ENCODE results near the gene ONECUT1.

Gene ONECUT1

GRCh38 chr15:52802110-52802509 is 12.0 kb upstream of the ONECUT1 start:
- in situ Hi-C loops (cut with MboI; ENCODE audit: low sequenced_read_pairs), result no loop called here
- Histone ChIP-seq H3K9me3 (no peaks in the 10 kb centered on the region), H3K4me1 (peaks cover 4% of the 10 kb centered on the region; the same call in 1 of the 2 replicates), H3K4me3 (no peak overlapping the region), H3K36me3 (replicated peaks) (no peaks in the 10 kb centered on the region), H3K27me3 (ENCODE audit: low read depth) (peaks cover 11% of the 10 kb centered on the region)
- no peak for DNase-seq (ENCODE audit: low spot score in 2 of 2)

- Histone ChIP-seq H3K9me3 (no peaks in the 10 kb centered on the region), H3K27me3 (ENCODE audit: low read depth) (peaks cover 15% of the 10 kb centered on the region), H3K4me1 (peaks cover 4% of the 10 kb centered on the region; the same call in 1 of the 2 replicates), H3K36me3 (replicated peaks) (no peaks in the 10 kb centered on the region), H3K4me3 (no peak overlapping the region)
- no peak for DNase-seq (ENCODE audit: low spot score in 2 of 2)
- in situ Hi-C loops (cut with MboI; ENCODE audit: low sequenced_read_pairs), result no loop called here
Measured at GRCh38 chr15:52801748-52802085, 11.6 kb upstream of the ONECUT1 start.

- H3K4me3 ChIP-seq, result no peak overlapping the region
- DNase-seq (ENCODE audit: low spot score in 2 of 2), result no peak
- H3K27me3 ChIP-seq (ENCODE audit: low read depth), result peaks cover 15% of the 10 kb centered on the region
- H3K9me3 ChIP-seq, result no peaks in the 10 kb centered on the region
- H3K36me3 ChIP-seq (replicated peaks), result no peaks in the 10 kb centered on the region
- in situ Hi-C loops (cut with MboI; ENCODE audit: low sequenced_read_pairs), result no loop called here
- peaks cover 4% of the 10 kb centered on the region; the same call in 1 of the 2 replicates for H3K4me1 ChIP-seq
Measured at GRCh38 chr15:52800828-52801747, 11.0 kb upstream of the ONECUT1 start.

GRCh38 chr15:52799145-52799811 is 9.1 kb upstream of the ONECUT1 start:
- Histone ChIP-seq H3K36me3 (replicated peaks) (no peaks in the 10 kb centered on the region), H3K27me3 (ENCODE audit: low read depth) (peaks cover 15% of the 10 kb centered on the region), H3K4me3 (no peak overlapping the region), H3K4me1 (peaks cover 4% of the 10 kb centered on the region; the same call in 1 of the 2 replicates), H3K9me3 (no peaks in the 10 kb centered on the region)
- DNase-seq (ENCODE audit: low spot score in 2 of 2), result no peak
- in situ Hi-C loops (cut with MboI; ENCODE audit: low sequenced_read_pairs), result loop anchor here (25.0 kb wide), 1 partner anchor 263 kb away; no protein-coding TSS in a partner anchor

- H3K4me1 ChIP-seq, result peaks cover 4% of the 10 kb centered on the region; the same call in 1 of the 2 replicates
- DNase-seq (ENCODE audit: low spot score in 2 of 2), result no peak
- no peaks in the 10 kb centered on the region for H3K36me3 ChIP-seq (replicated peaks)
- in situ Hi-C loops (cut with MboI; ENCODE audit: low sequenced_read_pairs), result loop anchor here (25.0 kb wide), 1 partner anchor 264 kb away; no protein-coding TSS in a partner anchor
- H3K9me3 ChIP-seq, result no peaks in the 10 kb centered on the region
- no peak overlapping the region for H3K4me3 ChIP-seq
- peaks cover 15% of the 10 kb centered on the region for H3K27me3 ChIP-seq (ENCODE audit: low read depth)
Measured at GRCh38 chr15:52798529-52799101, 8.5 kb upstream of the ONECUT1 start.

GRCh38 chr15:52797625-52798501 is 7.7 kb upstream of the ONECUT1 start:
- Histone ChIP-seq H3K4me1 (peaks cover 4% of the 10 kb centered on the region; the same call in 1 of the 2 replicates), H3K36me3 (replicated peaks) (no peaks in the 10 kb centered on the region), H3K27me3 (ENCODE audit: low read depth) (peaks cover 15% of the 10 kb centered on the region), H3K4me3 (no peak overlapping the region), H3K9me3 (no peaks in the 10 kb centered on the region)
- in situ Hi-C loops (cut with MboI; ENCODE audit: low sequenced_read_pairs), result loop anchor here (25.0 kb wide), 1 partner anchor 264 kb away; no protein-coding TSS in a partner anchor
- no peak for DNase-seq (ENCODE audit: low spot score in 2 of 2)

GRCh38 chr15:52796753-52797520 is 6.8 kb upstream of the ONECUT1 start:
- no peaks in the 10 kb centered on the region for H3K9me3 ChIP-seq
- no peak for DNase-seq (ENCODE audit: low spot score in 2 of 2)
- no peak overlapping the region for H3K4me3 ChIP-seq
- in situ Hi-C loops (cut with MboI; ENCODE audit: low sequenced_read_pairs), result loop anchor here (25.0 kb wide), 1 partner anchor 265 kb away; no protein-coding TSS in a partner anchor
- H3K4me1 ChIP-seq, result peaks cover 4% of the 10 kb centered on the region; the same call in 1 of the 2 replicates
- no peaks in the 10 kb centered on the region for H3K36me3 ChIP-seq (replicated peaks)
- H3K27me3 ChIP-seq (ENCODE audit: low read depth), result peaks cover 15% of the 10 kb centered on the region

- Histone ChIP-seq H3K36me3 (replicated peaks) (no peaks in the 10 kb centered on the region), H3K27me3 (ENCODE audit: low read depth) (peaks cover 15% of the 10 kb centered on the region), H3K9me3 (no peaks in the 10 kb centered on the region), H3K4me1 (peaks cover 4% of the 10 kb centered on the region; the same call in 1 of the 2 replicates), H3K4me3 (no peak overlapping the region)
- no peak for DNase-seq (ENCODE audit: low spot score in 2 of 2)
- in situ Hi-C loops (cut with MboI; ENCODE audit: low sequenced_read_pairs), result loop anchor here (25.0 kb wide), 1 partner anchor 266 kb away; no protein-coding TSS in a partner anchor
Measured at GRCh38 chr15:52796228-52796521, 6.0 kb upstream of the ONECUT1 start.

- no peaks in the 10 kb centered on the region for H3K9me3 ChIP-seq
- no peaks in the 10 kb centered on the region for H3K36me3 ChIP-seq (replicated peaks)
- no peak for DNase-seq (ENCODE audit: low spot score in 2 of 2)
- peaks cover 15% of the 10 kb centered on the region for H3K27me3 ChIP-seq (ENCODE audit: low read depth)
- in situ Hi-C loops (cut with MboI; ENCODE audit: low sequenced_read_pairs), result loop anchor here (25.0 kb wide), 1 partner anchor 267 kb away; no protein-coding TSS in a partner anchor
- H3K4me3 ChIP-seq, result no peak overlapping the region
- H3K4me1 ChIP-seq, result peaks cover 4% of the 10 kb centered on the region; the same call in 1 of the 2 replicates
Measured at GRCh38 chr15:52795464-52796227, 5.5 kb upstream of the ONECUT1 start.

- H3K27me3 ChIP-seq (ENCODE audit: low read depth), result peaks cover 15% of the 10 kb centered on the region
- peaks cover 4% of the 10 kb centered on the region; the same call in 1 of the 2 replicates for H3K4me1 ChIP-seq
- H3K9me3 ChIP-seq, result no peaks in the 10 kb centered on the region
- no peaks in the 10 kb centered on the region for H3K36me3 ChIP-seq (replicated peaks)
- H3K4me3 ChIP-seq, result no peak overlapping the region
- in situ Hi-C loops (cut with MboI; ENCODE audit: low sequenced_read_pairs), result loop anchor here (25.0 kb wide), 1 partner anchor 267 kb away; no protein-coding TSS in a partner anchor
- no peak for DNase-seq (ENCODE audit: low spot score in 2 of 2)
Measured at GRCh38 chr15:52794665-52795463, 4.7 kb upstream of the ONECUT1 start.

GRCh38 chr15:52791776-52792175 is 1.6 kb upstream of the ONECUT1 start:
- Histone ChIP-seq H3K36me3 (replicated peaks) (no peaks in the 10 kb centered on the region), H3K4me3 (no peak overlapping the region), H3K9me3 (no peaks in the 10 kb centered on the region; the same call in 1 of the 2 replicates), H3K27me3 (ENCODE audit: low read depth) (peaks cover 23% of the 10 kb centered on the region), H3K4me1 (no peaks in the 10 kb centered on the region)
- DNase-seq (ENCODE audit: low spot score in 2 of 2), result no peak
- in situ Hi-C loops (cut with MboI; ENCODE audit: low sequenced_read_pairs), result loop anchor here (25.0 kb wide), 1 partner anchor 271 kb away; no protein-coding TSS in a partner anchor
